T follicular helper cell (primary cell): ENCODE data around the gene KCTD7.
"Not testable (repeated sequence)": the region's sequence is repeated elsewhere in the genome, so short reads cannot be mapped to it uniquely, and the experiment has no call there.

Source experiments
- DNase-seq: peaks from one replicate; pipeline ENCODE4 v3.0.0-alpha.2; 2020; ENCODE audit warnings: low read depth

Gene KCTD7

DNA sequence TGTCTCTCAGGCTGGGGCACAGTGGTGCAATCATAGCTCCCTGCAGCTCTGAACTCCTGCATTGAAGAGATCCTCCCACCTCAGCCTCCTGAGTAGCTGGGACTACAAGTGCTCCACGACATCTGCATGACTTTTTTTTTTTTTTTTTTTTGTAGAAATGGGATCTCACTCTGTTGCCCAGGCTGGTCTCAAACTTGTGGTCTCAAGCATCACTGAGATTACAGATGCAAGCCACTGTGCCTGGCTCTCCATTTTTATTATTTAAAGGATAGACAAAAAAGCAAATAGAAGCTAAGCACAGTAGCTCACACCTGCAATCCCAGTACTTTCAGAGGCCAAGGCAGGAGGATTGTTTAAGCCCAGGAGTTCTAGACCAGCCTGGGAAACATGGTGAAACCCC, 13.0 kb upstream of the KCTD7 start:
- DNase-seq: no peak

DNA sequence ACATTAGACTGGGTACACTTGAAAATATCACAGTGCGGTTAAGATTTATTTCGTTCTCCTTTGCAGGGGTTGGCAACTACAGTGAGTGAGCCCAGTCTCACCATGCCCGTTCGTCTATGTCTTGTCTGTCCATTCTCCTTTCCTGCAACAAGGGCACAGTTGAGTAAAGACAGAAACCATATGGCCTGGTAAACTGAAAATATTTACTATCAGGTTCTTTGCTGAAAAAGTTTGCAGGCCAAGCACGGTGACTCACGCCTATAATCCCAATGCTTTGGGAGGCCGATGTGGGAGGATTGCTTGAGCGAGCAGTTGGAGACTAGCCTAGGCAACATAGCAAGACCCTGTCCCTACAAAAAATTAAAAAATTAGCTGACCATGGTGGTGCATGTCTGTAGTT, 11.4 kb upstream of the KCTD7 start:
- DNase-seq: no peak

DNA sequence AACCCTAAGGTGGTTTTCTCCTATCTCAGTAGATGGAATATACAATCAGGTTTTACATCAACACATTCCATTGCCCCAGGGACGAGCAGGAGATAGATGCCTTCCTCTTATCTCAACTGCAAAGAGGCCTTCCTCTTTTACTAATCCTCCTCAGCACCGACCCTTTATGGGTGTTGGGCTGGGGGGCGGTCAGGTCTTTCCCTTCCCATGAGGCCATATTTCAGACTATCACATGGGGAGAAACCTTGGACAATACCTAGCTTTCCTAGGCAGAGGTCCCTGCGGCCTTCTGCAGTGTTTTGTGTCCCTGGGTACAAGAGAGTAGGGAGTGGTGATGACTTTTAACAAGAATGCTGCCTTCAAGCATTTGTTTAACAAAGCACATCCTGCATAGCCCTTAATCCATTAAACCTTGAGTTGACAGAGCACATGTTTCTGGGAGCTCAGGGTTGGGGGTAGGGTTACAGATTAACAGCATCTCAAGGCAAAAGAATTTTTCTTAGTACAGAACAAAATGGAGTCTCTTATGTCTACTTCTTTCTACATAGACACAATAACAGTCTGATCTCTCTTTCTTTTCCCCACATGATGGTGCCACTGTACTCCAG, 9.2 kb upstream of the KCTD7 start:
- DNase-seq: not testable (repeated sequence)

DNA sequence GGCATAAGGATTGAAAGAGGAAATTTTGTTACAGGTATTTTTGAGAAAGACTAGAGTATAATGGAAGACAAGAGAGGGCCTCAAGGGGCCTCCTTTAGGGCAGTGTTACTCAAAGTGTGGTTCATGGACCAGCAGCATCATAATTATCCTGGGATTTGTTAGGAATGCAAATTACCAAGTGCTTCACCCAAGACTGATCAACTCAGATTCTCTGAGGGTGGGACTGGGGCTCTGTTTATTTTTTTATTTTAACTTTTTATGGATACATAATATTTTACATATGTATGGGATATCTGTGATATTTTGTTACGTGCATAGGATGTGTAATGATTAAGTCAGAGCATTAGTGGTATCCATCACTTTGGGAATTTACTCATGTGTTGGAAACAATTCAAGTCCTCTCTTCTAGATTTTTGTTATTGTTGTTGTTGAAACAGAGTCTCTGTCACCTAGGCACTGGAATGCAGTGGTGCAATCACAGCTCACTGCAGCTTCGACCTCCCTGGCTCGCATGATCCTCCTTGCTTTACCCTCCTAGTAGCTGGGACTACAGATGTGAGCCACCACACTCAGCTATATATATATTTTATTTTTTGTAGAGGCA, 2.2 kb upstream of the KCTD7 start:
- DNase-seq: no peak

DNA sequence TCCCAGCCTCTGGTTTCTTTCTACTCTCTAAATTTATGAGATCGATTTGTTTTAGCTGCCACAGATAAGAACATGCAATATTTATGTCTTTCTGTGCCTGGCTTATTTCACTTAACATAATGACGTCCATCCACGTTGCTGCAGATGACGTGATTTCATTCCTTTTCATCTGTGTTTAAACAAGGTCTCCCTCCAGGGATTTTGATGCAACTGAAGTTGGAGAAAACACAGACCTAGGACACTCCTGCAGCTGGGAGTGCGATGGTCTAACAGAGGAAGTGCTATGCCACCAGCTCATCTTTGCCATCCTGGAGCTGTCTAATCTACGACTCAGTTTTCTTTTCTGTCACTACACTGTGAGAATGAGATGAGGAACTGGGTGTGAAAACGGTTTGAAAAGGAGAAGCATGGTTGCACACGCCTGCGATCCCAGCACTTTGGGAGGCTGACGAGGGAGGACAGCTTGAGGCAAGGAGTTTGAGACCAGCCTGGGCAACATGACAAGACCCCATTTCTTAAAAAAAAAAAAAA, 1.5 kb upstream of the KCTD7 start:
- no peak for DNase-seq

DNA sequence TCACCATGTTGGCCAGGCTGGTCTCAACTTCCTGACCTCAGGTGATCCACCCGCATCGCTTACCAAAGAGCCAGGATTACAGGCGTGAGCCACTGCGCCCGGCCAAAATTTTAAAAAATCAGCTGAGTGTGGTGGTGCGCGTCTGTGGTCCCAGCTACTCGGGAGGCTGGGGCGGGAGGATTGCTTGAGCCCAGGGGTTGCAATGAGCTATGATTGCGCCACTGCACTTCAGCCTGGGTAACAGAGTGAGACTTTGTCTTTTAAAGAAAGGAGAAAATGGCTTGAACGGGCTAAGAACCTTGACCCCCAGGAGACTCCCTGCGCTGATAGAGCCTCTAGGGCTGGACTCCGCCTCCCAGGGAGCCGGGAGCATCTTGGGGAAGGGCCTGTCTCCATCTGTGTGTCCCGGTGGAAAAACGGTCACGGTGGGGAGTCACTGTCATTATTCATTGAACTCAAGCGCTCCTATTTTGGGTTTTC, 760 bp upstream of the KCTD7 start:
- DNase-seq: no peak

DNA sequence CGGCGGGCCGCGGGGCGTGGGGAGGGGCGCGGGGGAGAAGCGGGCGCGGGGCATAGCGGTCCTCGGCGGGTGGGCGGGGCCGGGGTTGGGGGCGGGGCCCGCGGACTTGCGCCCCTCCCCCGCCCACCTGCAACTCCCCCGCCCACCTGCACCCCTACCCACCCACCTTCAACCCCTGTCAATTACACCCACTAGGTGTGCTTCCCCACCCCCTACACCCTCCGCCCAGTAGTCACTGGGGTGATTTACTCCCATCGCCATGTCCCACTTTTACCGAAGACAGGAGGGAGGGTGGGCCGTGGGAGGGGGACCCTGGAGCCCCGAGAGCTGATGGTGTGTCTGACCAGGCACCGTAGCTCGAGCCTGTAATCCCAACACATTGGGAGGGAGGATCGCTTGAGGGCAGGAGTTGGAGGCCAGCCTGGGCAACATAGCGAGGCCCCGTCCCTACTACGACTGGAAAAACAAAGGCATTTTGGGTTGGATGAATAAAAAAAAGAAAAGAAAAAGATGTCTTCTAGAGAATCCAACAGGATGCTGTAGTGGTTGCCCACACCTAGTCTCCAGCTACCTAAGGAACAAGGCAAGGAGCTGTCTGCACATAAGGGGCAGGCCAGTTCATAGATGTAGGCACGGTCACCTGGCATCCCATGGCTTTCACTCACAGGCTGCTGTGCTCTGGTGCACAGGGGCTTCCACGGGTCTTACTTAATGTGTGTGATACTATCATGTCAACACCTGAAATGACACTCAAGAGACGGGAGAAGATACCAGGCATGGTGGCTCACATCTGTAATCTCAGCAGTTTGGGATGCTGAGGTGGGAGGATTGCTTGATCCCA, 761 bp downstream of the KCTD7 start:
- no peak for DNase-seq

DNA sequence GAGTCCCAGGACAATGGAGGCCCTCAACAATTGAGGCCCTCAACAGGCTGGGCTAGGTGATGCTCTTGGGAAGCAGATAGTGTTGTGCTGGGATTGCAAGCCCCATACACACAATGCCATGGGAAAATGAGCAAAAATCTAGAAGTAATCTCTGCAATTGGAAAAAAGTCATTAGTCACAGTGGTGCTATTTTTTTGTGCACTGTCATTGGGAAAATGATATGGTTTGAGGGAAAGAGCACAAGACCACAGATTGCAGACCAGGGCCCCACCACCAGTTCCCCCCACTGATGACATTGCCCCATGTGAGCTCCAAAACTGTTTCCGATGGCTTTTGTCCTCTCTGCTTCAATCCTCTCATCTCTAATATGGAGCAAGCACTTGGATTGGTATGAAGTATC, 1.9 kb downstream of the KCTD7 start:
- no peak for DNase-seq

DNA sequence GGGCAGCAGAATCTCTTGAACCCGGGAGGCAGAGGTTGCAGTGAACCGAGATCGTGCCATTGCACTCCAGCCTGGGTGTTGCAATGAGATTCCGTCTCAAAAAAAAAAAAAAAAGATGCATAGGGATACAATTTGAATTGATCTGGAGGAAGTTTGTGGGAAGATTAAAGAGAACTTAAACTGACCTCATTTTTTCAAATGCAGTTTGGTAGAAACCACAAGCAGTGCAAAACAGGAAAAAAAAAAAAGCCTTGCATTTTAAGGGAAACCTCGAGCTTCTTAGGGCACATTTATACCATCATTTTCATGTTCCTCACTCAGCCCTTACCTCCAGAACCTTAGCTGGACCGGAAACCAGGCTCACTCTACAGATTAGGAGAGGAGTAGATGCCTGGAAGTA, 2.8 kb downstream of the KCTD7 start:
- no peak for DNase-seq

DNA sequence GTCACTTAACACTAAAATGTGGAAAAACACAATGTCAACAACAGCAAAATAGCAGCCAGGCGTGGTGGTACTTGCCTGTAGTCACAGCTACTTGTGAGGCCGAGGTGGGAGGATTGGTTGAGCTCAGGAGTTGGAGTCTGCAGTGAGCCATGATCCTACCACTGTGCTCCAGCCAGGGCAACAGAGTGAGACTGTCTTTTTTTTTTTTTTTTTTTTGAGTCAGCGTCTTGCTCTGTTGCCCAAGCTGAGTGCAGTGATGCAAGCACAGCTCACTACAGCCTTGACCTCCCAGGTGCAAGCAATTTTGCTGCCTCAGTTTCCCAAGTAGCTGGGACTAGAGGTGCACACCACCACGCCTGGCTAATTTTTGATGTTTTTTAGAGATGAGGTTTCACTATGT, 6.1 kb downstream of the KCTD7 start:
- no peak for DNase-seq

DNA sequence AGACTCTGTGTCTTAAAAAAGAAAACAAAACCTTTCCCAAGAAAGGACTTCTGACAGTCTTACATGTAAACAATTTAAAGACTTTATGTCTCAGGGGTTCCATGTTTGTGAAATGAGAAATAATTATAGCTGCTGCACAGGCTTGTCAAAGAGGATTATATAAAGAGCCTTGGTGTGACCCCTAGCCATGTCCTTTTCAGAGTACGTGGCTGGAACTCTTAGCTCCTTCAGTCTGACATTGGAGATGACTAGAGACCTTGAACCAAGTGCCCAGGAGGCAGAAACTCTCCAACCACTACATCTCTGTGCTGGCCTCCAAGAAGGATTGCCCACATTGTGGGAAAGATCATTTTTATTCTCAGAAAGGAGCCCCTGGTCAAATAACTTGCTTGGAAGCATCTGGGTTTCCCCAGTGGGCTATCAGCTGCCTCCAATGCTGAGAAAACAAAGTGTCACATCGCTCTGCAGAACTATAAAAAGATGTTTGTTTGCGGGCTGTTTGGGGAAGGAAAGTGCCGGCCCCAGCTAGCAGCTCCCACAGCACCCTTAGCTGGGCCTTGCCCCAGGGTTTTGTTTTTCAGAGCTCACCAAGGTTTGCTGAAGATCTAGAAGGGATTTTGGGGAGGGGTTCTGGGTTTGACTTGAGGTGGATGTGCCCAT, 6.8 kb downstream of the KCTD7 start:
- DNase-seq: not testable (repeated sequence)

DNA sequence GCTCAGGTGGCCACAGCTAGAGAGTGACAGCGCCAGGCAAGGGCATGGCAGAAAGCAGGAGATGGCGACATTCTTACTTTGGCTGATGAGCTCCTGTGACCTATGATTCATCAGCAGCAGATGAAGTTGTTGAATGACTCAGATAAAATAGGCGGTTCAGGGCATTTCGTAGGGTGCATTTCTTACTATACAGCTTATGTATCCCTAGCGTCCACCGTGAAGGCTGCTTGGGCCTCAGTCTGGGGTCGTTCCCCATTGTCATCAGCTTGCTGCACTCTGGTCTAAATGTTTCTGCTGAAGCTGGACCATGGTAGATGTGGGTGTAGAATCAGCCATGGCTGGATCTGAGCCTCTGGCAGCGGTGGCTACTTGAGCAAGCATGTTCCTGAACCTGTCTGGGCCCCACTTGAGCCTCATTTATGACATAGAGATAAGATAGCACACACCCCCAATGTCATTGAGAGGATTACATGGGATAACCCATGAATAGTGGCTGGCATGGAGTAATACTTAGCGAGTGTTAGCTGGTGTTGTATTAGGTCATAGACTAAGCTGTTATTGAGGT, 7.4 kb downstream of the KCTD7 start:
- DNase-seq: not testable (repeated sequence)

DNA sequence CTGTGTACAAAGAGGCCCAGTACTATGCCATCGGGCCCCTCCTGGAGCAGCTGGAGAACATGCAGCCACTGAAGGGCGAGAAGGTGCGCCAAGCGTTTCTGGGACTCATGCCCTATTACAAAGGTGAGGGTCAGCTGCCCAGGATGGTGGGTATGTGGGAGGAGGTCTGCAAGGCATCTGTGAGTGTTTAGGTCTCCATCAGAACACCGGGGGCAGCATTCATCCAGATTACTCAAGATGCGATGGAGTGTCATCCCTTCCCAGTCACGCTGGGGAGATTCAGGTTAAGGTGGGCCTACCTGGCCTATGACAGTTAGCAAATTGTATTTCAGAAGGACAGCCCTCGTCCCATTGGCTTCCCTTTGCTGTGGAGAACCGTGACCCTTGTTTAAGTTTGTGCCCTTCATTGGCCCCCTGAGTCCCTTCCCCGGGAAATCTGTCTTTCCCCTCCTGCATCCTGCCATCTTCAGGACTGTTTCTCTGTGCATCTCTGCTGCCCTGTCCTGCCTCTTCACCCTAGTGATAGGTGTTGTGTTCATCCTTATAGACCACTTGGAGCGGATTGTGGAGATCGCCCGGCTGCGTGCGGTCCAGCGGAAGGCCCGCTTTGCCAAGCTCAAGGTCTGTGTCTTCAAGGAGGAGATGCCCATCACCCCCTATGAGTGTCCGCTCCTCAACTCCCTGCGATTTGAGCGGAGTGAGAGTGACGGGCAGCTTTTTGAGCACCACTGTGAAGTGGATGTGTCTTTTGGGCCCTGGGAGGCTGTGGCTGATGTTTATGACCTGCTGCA, 9.8 kb downstream of the KCTD7 start:
- no peak for DNase-seq

DNA sequence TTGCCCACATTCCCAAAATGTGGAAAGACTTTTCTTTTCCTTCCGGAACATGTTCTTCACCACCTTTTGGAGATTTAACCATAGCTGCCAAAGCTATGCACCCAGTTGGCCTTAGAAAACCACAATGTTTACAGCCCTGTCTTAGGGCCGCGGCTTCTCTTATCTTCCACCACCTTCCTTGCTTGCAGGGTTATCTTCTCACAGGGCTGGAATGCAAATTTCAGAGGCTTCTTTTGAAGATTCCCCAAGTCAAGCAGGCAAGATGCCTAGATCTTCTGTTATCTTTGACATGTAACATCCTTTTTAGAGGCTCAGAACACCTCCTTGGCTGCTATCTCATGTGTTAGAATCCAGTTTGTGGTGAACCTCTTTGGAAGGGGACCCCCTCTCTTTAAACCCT, 11.1 kb downstream of the KCTD7 start:
- DNase-seq: no peak

DNA sequence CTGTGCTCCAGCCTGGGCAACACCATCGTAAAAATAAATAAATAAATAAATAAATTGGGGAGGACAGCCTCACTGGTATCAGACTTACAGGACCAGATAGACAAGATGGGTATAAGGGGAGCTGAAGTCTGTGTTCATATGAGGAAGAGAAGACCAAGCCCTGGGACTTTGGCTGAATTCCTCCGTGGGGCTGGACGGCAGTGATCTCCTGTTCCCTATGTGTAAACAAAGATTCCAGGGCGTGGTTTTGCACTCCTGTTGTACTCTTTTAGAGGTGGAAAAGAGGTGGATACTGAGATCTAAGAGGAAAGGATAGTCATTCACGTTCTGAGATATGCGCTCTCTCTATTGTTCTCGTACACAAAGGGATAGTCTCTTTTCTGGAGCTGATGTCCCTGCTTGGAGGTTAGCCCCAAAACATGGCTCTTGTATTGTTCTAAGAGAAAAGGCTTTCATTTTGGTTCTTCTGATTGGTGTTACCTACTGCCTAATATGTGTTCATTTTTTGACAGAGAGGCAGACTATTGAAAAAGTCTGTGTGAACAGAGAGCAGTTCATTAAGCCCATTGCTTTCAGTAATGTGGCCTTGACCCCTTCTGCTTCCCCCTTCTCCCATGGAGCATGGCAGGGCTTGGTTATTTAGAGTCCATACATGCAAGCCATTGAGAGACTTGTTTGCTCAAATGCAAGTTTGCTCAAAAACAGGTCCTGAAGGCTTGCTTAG, 12.3 kb downstream of the KCTD7 start:
- no peak for DNase-seq

DNA sequence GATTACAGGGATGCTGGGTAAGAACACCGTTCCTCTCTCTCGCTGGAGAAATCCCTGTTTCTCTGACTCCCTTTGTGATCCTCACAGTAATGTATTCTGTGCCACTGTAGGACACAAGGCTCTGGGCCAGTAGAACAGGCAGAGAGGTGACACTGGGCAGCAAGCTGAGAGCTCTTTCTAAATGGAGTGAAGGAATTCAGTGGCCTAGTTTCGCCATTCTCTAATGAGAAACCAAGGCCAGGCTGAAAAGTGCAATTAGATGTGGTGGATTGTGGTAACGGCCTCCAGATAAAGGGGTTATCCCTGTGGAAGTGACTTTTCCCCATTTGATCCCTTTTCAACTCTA, 12.8 kb downstream of the KCTD7 start:
- DNase-seq: no peak

DNA sequence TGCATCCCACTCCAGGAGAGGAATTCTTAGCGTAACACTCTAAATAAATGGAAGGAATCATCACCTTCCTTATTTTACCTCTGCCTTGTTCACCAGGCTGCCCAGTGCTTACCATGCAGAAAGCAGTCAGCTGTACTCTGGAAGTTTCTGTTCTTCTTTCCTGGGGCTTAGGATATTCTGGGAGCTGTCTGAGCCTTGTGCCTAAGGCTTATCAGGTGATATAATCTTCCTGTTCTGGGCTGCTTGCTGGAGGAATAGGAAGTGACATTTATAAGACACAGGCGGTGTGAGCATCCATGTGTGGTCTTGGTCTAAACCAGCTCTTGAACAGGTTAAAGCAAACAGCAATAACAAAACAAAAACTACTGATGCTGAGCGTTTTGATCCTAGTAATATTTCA, 13.5 kb downstream of the KCTD7 start:
- DNase-seq: no peak

DNA sequence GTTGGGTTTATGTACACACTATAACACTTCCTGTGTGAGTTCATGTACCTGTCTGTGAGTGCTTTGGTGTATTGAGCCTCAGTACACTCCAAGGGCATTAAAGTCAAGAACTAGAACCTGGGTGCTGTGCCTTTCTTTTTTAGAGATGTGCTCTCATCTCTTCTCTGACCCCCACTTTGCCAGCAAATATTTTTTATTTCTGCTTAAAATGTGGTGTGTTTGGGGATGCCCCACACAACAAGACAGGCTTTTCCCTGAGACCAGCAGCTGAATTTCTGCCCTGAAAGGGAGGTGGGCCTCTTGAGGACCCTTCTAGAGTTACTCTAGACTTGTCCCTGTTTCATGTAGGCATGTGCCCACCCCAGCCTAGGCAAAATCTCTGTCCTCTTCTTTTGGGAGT, 14.3 kb downstream of the KCTD7 start:
- DNase-seq: no peak

DNA sequence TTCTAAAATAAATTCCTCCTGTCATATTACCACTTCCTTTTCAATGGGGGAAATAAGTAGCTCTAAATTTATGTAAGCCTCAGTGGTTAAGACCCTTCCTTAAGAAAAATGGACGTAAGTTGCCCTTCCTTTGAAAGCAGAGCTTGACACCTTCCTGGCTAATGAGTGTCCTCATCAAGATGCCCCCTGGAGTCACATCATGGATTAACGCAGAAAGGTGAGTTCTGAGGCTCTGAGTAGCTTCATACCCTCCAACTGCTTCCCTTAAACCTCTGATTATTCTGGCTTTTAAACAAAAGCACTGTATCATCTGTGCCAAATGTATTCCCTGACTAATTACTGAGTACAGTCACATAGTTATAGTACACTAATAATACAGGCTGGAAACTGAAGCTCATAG, 14.7 kb downstream of the KCTD7 start:
- DNase-seq: no peak

DNA sequence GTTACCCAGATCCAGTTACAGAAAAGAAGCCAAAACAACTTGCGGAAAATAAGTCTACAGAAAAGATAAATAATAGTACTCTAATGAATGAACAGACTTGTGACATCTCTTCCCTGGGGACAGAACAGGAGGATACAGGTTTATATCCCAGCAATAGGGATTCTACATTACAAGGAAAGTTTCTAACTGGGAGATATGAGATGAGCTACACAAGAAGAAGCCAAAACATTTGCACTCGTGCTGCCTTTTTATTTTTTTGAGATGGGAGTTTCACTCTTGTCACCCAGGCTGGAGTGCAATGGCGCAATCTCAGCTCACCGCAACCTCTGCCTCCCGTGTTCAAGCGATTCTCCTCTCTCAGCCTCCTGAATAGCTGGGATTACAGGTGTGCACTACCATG, 22.3 kb downstream of the KCTD7 start:
- not testable (repeated sequence) for DNase-seq
